Posterior vena cava (tissue), 2 donors: ENCODE measurements around the gene NFIC. TPM values are rescaled to one million over a fixed set of nuclear protein-coding genes. Genes with fewer than 3 reads are reported as not detected.
"Not testable (repeated sequence)": the region's sequence is repeated elsewhere in the genome, so short reads cannot be mapped to it uniquely, and the experiment has no call there.

Experiments
- DNase-seq: peaks from one replicate; pipeline ENCODE4 v3.0.0-alpha.2; 2020; ENCODE audit warnings: low spot score
- intact Hi-C, 2 donors: fragments of 100-400 bp; cut with DNase I; formaldehyde crosslinking; loops; one replicate each; pipeline versions ENCODE4 v1.14.1 to v1.14.2; 2022 to 2023
- long read RNA-seq, 2 donors: library from polyadenylated mRNA; unstranded; transcript quantifications; one replicate each; pipeline ENCODE4 v2.0.0, GENCODE V29; 2020 to 2021
- total RNA-seq, 2 donors: library from RNA; stranded (reverse); fragmentation: NEBNext Ultra II Directional; extraction: Animal tissue kit (Norgen Biotek cat#: 25700); gene quantifications; one replicate each; pipeline ENCODE4 v1.2.1, GENCODE V29; 2021
- donor health status: DM: yes; HTN: yes; CAD: no.
- donor health status: DM: yes; HTN: yes; CAD: no.

Gene NFIC
- total RNA-seq = 100 to 1,000 TPM; 196 to 223 TPM
- long read RNA-seq, donor 1, full-length matches to known transcripts = 13 of 60 reads
- long read RNA-seq, donor 1, partial matches to known transcripts = 6 of 60 reads
- long read RNA-seq, donor 1, other reads (novel, unspliced or antisense) = 41 of 60 reads
- long read RNA-seq, donor 2, full-length matches to known transcripts = 230 of 308 reads
- long read RNA-seq, donor 2, partial matches to known transcripts = 18 of 308 reads
- long read RNA-seq, donor 2, other reads (novel, unspliced or antisense) = 60 of 308 reads

DNA sequence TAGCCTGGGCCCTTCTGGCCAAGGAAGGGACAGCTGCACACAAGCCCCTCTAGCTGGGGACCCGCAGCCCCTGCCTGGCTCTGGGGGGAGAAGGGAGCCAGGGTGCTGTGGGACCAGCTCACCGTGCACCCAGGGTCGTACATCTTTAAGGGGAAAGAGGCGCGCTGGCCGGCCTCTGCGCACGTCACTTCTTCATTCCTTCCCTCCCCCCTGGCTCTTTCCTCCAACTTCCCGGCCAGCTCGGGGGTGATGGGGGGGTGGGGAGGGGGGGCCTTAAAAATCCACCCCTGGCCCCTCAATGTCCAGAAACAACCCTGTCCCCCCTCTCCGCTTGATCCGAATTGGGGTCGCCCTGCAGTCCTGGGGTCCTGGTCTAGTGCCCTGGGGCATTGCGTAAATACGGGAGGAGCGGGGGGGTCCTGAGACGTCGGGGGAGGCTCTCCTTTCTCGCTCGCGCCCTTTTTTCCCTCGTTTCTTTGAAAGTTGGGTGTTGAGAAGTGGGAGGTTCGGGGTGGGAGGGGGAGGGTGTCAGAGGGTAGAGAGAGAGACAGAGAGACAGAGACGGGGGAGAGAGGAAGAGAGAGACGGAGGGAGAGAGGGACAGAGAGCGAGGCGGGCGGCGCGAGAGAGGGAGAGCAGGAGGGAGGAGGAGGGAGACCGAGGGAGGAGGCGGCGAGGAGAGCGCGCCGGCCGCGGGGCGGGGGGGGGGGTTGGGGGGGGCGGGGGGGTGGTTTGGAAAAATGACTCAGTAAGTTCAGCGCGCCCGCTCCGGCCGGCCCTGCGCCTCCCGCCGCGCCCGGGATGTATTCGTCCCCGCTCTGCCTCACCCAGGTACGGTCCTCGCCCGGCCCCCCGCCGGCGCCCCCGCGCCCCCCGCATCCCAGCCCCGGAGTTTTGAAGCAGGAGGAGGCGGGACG, at the start of gene NFIC:
NFIC (plus strand) TSS at position 748 of the 917 bp plus-strand sequence; CDS start at position 802, 54 bp downstream.
- peak; percentile 95 for DNase-seq
- intact Hi-C loops = loop anchor here (5.0 to 10.0 kb wide), 3 partner anchors 39 to 89 kb away; no protein-coding TSS in a partner anchor

DNA sequence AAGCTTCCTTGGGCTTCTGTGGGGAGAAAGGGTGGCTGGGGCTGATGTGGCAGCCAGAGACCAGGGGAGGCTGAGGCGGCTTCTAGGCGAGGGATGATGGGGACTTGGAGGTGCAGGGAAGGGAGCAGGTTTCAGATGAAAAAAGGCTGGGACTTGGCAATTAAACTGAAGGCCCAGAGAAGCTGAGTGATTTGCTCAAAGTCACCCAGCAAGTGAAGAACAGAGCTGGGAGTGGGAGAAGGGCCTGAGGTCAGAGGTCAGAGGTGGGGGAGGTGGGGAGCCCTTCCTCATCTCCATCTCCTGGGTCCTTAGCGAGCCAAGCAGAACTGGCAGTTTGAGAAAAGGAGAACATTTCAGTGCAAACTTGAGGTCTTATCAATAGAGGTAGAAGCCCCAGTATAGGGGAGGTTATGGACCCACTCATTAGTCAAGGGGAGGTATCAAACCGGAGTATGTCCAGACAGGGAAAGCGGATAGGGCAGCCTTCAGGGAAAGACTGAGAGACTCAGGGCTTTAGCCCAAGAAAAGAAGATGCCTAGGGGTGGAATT, 49.6 kb upstream of the NFIC start:
- DNase-seq = no peak
- intact Hi-C loops = no loop called here

DNA sequence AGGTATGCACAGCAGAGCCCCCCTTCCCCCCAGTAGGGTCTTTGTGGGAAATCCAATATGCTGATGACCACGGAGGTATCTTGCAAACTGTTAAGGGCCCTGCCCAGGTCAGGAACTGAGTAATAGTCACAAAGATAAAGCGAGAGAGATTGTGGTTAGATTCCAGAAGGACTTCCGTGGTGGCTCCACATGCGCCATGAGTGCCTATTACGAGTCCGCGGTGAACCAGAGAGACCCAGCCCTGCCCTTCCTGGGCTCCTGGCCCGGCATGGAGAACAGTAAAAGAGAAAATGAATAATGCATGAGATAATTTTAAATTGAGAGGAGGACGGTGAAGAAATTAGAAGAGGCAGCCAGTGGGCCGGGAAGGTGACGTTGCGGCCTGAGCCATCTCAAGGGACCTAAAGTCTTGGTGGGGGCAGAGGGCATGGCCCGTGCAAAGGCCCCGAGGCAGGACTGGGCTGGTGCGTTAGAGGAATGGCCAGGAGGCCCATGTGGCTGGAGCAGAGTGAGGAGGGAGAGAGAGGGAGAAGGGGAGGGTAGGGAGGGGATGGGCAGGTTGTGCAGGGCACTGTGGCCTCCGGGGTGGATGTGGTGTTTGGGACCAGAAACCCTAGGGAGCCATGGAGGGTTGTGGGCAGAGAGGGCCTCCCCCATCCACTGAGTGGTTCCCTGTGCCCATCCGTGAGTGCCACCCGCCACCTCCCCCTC, 46.6 kb upstream of the NFIC start:
- DNase-seq = no peak
- intact Hi-C loops = loop anchor here in 1 of 2 donors (5.0 kb wide), 1 partner anchor 158 kb away; no protein-coding TSS in a partner anchor

DNA sequence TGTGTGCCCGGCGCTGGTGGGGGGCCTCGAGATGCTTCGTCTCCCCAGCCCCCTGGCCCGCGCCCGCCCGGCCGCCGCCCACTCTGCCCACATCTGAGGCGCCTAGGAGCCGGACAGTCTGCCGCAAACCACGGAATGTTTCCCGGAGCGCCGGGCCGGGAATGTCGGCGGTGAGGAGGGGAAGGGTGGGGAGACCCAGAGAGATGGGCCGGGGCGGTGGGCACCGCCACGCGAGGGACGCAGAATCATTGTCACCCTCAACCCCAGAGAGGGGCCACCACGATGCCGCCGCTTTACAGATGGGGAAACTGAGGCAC, 46.1 kb upstream of the NFIC start:
- no peak for DNase-seq
- intact Hi-C loops = loop anchor here in 1 of 2 donors (5.0 kb wide), 1 partner anchor 157 kb away; no protein-coding TSS in a partner anchor

DNA sequence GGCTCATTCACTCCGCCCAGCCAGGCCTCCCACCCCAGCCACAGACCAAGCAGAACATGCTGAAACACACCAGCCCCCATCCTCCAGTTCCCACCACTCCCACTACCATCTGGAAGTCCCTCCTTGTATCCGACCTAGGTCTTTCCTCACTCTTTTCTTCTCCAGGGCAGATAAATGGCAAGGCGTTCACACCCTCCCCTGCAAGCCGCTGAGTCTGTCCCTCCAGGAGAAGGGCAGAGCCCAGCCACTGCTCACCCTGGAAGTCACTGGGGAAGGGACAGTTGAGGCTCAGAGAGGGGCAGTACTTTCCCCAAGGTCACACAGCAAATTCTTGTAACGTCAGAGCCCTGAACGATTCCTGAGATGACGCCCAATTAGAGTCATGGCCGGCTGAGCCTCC, 45.5 kb upstream of the NFIC start:
- intact Hi-C loops = loop anchor here in 1 of 2 donors (5.0 kb wide), 1 partner anchor 156 kb away; no protein-coding TSS in a partner anchor
- no peak for DNase-seq

DNA sequence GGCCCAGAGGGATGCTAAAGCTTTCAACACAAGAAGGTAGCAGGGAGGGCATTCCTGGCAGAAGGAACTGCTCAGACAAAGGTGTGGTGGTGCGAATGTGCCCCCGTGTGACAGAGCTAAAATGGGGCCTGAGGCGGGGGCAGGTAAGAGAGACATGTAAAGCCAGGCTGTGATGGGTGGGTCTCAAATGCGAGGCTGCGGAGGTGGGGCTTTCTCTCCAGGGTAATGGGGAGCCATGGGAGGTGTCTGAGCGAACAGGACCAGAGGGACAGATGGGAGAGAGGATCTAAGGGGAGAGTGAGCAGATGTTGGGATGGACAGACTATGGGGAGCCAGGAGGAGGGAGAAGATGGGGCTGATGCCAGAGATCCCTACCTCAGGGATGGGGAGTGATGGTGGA, 44.7 kb upstream of the NFIC start:
- DNase-seq = no peak
- intact Hi-C loops = loop anchor here in 1 of 2 donors (5.0 kb wide), 1 partner anchor 156 kb away; no protein-coding TSS in a partner anchor

DNA sequence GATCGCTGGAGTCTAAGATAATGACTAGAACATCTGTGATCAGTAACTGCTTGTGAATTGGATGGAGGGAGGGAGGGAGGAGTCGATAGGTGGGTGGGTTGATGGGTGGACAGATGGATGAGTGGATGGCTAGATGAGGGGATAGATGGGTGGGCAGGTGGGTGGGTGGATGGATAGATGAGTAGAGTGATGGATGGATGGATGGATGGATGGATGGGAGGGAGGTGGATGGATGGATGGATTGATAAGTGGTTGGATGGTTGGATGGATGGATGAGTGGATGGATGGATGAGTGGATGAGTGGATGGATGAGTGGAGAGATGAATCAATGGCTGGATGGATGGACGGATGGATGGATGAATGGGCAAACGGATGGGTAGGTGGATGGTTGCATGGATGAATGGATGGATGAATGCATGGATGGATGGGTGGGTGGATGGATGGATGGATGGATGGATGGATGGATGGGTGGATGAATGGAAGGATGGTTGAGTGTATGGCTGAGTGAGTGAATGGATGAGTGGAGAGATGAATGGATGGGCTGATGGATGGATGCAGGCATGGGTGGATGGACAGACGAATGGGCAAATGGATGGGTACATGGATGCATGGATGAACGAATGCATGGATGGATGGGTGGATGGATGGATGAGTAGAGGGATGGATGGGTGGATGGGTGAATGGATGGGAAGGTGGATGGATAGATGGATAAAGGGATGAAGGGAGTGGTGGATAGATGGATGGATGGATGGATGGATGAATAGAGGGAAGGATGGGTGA, 44.0 kb upstream of the NFIC start:
- no peak for DNase-seq
- intact Hi-C loops = loop anchor here in 1 of 2 donors (5.0 kb wide), 1 partner anchor 155 kb away; no protein-coding TSS in a partner anchor

DNA sequence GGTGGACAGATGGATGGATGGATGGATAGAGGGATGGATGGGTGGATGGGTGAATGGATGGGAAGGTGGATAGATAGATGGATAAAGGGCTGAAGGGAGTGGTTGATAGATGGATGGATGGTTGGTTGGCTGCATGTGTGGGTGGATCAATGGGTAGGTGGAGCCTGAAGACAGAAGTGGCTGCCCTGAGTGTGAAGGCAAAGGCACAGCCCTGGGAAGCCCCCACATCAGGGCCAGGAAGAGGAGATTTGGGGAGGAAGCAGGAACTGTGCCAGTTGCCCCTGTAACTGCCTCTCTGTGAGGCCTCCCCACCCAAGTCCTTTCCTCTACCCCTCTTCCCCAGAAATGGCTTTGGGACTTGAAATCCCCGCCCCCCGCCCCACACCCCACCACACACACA, 43.4 kb upstream of the NFIC start:
- intact Hi-C loops = loop anchor here in 1 of 2 donors (5.0 kb wide), 1 partner anchor 154 kb away; no protein-coding TSS in a partner anchor
- DNase-seq = no peak

DNA sequence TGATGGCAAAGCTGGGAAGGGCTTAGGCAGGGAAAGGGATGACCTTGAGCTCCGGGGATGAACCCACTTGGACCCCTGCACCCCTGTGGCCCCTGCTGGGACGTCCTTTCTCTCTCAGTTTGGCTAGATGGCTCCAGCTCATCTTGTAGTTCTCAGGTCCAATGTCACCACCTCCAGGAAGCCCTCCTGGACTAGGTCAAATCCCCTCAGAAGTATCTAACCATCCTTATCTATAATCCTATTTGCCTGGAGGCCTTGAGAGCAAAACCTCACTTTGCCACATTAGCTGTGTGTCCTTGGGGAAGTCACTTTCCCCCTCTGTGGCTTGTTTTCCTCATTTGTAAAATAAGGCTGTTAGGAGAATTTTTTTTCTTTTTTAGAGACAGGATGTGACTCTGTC, 42.7 kb upstream of the NFIC start:
- intact Hi-C loops = loop anchor here (2.0 to 5.0 kb wide), 2 partner anchors 149 to 154 kb away; no protein-coding TSS in a partner anchor
- no peak for DNase-seq

DNA sequence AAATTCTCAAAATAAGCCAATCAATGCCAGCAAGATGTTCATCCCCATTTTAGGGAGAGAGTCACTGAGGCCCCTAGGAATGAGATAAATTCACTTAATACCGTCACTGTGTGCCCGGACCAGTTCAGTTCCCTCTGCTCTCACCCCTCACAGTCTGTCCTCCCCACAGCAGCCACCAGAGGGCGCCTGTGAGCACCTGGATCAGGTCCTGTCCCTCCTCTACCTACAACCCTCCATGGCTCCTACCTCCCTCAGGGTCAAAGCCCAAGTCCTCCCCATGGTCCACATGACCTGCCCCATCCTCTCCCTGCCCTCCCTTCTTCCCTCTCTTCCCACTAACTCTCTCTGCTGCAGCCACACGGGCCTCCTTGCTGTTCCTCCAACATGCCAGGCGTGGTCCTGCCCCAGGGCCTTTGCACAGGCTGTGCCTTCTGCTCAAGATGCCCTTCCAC, 42.0 kb upstream of the NFIC start:
- intact Hi-C loops = loop anchor here (2.0 to 5.0 kb wide), 2 partner anchors 148 to 153 kb away; no protein-coding TSS in a partner anchor
- peak; percentile 88 for DNase-seq

DNA sequence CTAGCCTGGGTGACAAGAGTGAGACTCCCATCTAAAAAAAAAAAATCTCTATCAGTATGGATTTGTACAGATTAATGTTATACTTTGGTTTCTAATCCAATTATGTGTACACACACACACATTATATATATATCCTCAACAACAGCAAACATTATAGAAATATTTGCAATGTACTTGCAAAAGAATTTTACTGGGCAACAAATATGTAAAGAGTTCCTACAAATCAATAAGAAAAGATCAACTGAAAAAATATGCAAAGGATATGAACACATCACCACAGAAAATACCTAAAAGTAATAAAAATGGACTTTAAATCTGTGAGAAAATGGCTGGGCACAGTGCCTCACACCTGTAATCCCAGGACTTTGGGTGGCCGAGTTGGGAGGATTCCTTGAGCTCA, 40.9 kb upstream of the NFIC start:
- intact Hi-C loops = loop anchor here in 1 of 2 donors (2.0 to 5.0 kb wide), 2 partner anchors 42 to 147 kb away; partner anchors contain the start of gene NFIC
- DNase-seq = no peak

DNA sequence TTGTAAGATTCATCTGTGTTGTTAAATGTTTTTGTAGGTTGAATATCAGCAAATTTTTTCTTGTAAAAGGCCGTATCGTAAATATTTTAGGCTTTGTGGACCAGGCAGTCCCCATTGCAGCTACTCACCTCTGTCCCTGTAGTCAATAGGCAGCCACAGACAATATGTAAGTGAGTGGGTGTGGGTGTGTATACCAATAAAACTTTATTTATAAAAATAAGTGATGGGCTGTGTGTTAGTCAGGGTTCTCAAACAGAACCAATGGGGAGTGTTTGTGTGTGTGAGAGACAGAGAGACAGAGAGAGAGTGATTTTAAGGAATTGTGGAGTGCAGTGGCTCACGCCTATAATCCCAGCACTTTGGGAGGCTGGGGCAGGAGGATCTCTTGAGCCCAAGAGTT, 37.6 kb upstream of the NFIC start:
- no peak for DNase-seq
- intact Hi-C loops = loop anchor here in 1 of 2 donors (5.0 kb wide), 1 partner anchor 39 kb away; the partner anchor contains the start of gene NFIC

DNA sequence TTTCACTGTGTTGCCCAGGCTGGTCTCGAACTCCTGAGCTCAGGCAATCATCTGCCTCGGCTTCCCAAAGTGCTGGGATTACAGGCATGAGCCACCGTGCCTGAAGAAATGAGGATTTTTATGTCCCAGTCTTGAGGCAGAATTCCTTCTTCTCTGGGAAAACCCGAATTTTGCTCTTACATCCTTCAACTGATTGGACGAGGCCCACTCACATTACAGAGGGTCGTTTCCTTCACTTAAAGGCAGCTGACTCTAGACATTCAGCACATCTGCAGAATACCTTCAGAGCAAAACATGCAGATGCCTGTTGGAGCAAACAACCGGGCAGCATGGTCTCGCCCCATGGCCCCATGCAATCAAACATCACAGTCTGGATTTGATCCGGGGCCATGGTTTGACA, 36.3 kb upstream of the NFIC start:
- intact Hi-C loops = no loop called here
- DNase-seq = no peak

DNA sequence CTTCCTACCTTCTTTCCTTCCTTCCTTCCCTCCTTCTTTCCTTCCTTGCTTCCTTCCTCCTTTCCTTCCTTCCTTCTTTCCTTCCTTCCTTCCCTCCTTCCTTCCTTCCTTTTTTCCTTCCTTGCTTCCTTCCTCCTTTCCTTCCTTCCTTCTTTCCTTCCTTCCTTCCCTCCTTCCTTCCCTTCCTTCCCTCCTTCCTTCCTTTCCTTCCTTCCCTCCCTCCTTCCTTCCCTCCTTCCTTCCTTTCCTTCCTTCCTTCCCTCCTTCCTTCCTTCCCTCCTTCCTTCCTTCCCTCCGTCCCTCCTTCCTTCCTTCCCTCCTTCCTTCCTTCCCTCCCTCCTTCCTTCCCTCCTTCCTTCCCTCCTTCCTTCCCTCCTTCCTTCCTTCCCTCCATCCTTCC, 34.2 kb upstream of the NFIC start:
- DNase-seq, intact Hi-C loops: not testable (repeated sequence)

DNA sequence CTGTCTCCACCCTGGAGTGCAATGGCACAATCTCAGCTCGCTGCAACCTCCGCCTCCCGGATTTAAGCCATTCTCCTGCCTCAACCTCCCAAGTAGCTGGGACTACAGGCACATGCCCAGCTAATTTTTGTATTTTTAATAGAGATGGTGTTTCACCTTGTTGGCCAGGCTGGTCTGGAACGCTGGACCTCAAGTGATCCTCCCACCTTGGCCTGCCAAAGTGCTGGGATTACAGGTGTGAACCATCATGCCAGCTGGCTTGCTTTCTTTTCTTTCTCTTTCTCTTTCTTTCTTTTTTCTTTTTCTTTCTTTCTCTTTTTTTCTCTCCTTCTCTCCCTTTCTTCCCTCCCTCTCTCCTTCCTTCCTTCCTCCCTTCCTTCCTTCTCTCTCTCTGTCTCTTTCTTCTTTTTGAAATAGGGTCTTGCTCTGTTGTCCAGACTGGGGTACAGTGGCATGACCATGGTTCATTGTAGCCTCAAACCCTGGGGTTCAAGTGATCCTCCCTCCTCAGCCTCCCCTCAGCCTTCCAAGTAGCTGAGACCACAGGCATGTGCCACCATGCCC, 33.3 kb upstream of the NFIC start:
- no peak for DNase-seq
- intact Hi-C loops = no loop called here

DNA sequence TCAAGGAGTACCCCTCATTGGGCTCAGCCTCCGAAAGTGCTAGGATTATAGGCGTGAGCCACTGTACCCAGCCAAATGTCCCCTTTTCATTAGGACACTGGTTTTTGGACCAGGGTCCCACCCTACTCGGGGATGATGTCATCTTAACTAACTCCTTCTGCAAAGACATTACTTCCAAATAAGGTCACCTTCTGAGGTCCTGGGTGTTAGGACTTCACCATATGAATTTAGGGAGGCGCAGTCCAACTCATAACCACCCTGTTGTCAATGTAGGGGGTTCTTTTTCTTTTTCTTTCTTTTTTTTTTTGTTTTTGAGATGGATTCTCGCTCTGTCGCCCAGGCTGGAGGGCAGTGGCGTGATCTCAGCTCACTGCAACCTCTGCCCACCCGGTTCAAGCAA, 32.7 kb upstream of the NFIC start:
- DNase-seq = no peak
- intact Hi-C loops = no loop called here

DNA sequence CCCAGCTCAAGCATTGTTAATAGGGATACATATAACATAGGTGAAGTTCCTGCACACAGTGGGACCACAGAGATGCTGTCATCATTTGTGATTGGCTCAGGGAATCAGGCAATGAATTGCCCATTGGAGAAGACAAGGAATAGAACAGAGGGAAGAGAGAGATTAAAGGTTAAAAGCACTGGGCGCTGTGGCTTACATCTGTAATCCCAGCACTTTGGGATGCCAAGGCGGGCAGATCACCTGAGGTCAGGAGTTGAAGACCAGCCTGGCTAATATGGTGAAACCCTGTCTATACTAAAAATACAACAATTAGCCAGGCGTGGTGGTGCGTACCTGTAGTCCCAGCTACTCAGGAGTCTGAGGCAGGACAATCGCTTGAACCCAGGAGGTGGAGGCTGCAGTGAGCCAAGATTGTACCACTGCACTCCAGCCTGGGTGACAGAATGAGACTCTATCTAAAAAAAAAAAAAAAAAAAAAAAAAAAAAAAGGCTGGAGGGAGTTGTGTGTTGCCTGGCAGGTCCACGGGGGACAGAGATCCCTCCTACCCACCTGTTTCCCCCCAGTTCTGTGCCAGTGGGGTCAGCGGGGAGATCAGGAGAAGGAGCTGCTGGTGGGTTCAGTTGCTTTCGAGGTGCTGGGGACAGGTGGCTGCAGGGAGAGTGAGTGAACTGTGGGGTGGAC, 31.5 kb upstream of the NFIC start:
- not testable (repeated sequence) for DNase-seq
- intact Hi-C loops = loop anchor here in 1 of 2 donors (5.0 kb wide), 1 partner anchor 97 kb away; no protein-coding TSS in a partner anchor
